ENCODE data around the gene ABCD1. TPM values are rescaled to one million over a fixed set of nuclear protein-coding genes. Genes with fewer than 3 reads are reported as not detected.
"Not testable (repeated sequence)": the region's sequence is repeated elsewhere in the genome, so short reads cannot be mapped to it uniquely, and the experiment has no call there.

Gene ABCD1
- total RNA-seq: 16.5 TPM
- long read RNA-seq, partial matches to known transcripts: 7 of 11 reads
- long read RNA-seq, other reads (novel, unspliced or antisense): 0 of 11 reads

- ATAC-seq (peak; percentile 86), DNase-seq (peak; percentile 93)
- intact Hi-C loops (cut with micrococcal nuclease): no loop called here
Measured at GRCh38 chrX:153724252-153725038, at the start of gene ABCD1, which contains the start of gene BCAP31. ABCD1 (plus strand) TSS chrX:153724856; CDS start chrX:153725267, 411 bp downstream. BCAP31 (minus strand) TSS chrX:153724387; CDS start chrX:153723244, 1,143 bp downstream.

- DNase-seq (no peak), ATAC-seq (no peak)
- intact Hi-C loops (cut with micrococcal nuclease): no loop called here
Measured at GRCh38 chrX:153681175-153681574, 43.5 kb upstream of the ABCD1 start.

- DNase-seq; ATAC-seq; intact Hi-C loops (cut with micrococcal nuclease): not testable (repeated sequence)
Measured at GRCh38 chrX:153683486-153683885, 41.2 kb upstream of the ABCD1 start.

- intact Hi-C loops (cut with micrococcal nuclease): no loop called here
- ATAC-seq: no peak
- DNase-seq: no peak
Measured at GRCh38 chrX:153684467-153685155, 40.0 kb upstream of the ABCD1 start.

GRCh38 chrX:153685156-153685536 lies 39.5 kb upstream of the ABCD1 start:
- ATAC-seq (no peak), DNase-seq (no peak)
- intact Hi-C loops (cut with micrococcal nuclease): no loop called here

GRCh38 chrX:153685751-153686696 lies 38.6 kb upstream of the ABCD1 start:
- intact Hi-C loops (cut with micrococcal nuclease): no loop called here
- no peak for ATAC-seq
- no peak for DNase-seq

- DNase-seq (no peak), ATAC-seq (no peak)
- intact Hi-C loops (cut with micrococcal nuclease): no loop called here
Measured at GRCh38 chrX:153686711-153687110, 37.9 kb upstream of the ABCD1 start.

DNA sequence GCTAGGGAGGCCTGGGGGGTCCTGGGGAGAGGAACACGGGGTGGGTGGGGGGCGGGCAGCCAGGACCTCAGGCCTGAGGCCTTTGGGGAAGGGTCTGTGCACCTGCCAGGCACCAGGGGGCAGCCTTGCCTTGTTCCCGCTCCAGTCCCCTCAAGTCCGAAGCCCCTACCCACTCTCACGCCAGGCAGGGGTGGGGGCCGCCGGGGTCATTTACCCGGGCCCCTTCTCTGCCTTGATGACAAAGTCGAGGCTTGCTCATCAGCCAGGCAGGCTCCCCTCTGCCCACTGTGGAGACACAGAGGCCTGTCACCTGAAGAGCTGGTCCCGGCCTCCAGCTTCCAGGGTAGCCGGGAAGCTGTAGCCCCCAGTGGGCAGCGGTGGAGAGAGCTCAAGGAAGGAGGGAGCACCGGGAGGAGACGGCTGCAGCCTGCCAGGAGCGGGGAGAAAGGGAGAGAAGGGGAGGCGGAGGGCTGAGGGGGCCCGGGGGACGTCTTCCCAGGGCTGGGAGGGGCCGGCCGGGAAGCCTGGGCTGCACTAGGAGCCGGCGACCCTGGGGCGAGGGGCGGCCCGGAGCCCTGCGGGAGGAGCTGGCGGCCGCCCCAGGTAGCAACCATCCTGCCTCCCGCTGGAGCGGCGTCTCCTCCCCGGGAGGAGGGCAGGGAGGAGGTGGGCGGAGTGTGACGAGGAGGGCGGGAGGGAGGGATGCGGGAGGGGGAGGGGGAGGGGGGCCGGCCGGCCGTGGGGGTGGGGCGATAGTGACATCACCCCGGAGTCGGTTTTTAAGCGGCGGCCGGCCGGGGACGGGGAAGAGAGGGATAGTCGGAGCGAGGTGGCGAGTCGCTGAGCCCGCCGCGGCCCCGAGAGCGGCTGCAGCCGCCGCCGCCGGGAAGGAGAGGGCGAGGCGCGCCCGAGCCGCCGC lies 37.3 kb upstream of the ABCD1 start, which contains the start of gene SLC6A8:
Gene SLC6A8, plus strand, starts transcription at position 806 of the 919 bp plus-strand sequence. CDS start 649 bp downstream, outside the sequence.
- intact Hi-C loops (cut with micrococcal nuclease): no loop called here

DNA sequence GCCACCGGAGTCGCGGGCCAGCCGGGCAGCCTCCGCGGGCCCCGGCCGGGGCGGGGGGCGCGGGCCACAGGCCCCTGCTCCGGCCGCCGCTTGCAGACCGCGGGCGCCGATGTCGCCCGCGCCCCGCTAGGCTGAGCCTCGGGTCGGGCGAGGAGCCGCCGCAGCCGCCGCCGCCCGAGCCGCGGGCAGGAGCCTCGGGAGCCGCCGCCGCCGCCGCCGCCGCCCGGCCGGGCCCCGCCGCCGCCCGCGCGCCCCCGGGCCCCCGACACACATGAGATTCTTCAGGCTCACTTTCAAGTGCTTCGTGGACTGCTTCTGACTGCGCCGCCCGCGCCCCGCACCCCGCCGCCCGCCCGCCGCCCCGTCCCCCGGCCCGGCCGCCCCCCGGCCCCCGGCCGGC lies 36.6 kb upstream of the ABCD1 start:
- DNase-seq (no peak), ATAC-seq (no peak)
- intact Hi-C loops (cut with micrococcal nuclease): no loop called here

More for the DNA sequence above, 37.3 kb upstream of the ABCD1 start, which contains the start of gene SLC6A8:
- DNase-seq (peak; percentile 84), ATAC-seq (peak; percentile 70)

DNA sequence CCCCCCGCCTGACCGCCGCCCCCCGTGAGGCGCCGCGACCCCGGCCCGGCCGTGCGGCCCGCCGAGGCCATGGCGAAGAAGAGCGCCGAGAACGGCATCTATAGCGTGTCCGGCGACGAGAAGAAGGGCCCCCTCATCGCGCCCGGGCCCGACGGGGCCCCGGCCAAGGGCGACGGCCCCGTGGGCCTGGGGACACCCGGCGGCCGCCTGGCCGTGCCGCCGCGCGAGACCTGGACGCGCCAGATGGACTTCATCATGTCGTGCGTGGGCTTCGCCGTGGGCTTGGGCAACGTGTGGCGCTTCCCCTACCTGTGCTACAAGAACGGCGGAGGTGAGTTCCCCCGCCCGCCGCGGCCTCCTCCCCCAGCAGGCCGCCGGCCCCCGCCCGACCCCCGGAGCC lies 36.1 kb upstream of the ABCD1 start:
- intact Hi-C loops (cut with micrococcal nuclease): no loop called here
- no peak for ATAC-seq
- DNase-seq: no peak

- DNase-seq (peak; percentile 78), ATAC-seq (peak; percentile 72)
- intact Hi-C loops (cut with micrococcal nuclease): no loop called here
Measured at GRCh38 chrX:153688911-153689590, 35.6 kb upstream of the ABCD1 start.

DNA sequence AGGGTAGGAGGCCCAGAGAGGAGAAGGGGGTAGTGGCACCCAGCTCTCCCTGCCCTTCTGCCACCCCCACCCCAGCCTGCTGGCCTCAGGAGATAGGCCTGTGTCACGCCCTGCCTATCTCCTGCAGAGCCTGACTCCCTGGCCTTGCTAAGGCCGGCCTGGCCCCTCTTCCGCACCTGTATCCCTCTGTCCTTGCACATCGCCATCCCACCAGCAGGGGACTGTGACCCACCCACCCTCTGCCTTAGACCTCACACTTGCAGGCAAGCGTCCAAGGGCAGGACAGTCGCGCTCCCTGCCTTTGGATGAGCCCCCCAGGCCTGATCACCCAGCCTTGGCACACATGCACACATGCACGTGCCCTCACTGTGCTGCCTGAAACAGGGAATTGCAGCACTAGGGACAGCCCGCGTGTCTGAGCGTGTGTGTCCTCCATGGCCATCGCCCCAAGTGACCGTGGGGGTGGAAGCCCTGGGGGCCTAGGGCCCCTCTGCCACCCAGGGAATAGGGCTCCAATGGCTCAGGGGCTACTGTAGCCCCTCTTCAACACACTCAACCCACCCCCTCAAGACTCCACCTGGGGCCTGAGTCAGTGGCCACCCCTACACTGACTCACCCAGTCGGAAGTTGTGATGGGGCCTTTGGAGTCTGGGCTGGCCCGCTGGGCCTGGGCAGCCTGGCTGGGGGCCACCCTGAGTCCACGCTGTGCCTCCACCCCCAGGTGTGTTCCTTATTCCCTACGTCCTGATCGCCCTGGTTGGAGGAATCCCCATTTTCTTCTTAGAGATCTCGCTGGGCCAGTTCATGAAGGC lies 34.8 kb upstream of the ABCD1 start:
- intact Hi-C loops (cut with micrococcal nuclease): no loop called here
- ATAC-seq (no peak), DNase-seq (no peak)

DNA sequence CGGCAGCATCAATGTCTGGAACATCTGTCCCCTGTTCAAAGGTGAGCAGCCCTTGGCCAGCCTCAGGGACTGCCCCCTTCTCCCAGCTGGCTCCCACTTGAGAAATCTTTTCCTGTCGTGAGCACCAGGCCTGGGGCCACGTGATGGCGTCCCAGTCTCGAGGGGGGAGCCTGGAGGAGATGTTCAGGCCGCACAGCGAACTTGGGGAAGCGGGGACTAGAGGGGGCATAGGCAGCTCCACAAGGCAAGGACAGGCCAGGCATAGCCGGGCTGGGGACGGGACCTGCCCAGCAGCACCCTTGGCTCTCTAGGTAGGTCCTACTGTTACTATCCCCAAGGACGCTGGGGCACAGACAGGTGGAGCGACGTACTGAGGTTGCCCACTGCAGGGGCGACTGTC lies 34.2 kb upstream of the ABCD1 start:
- intact Hi-C loops (cut with micrococcal nuclease): no loop called here
- no peak for ATAC-seq
- no peak for DNase-seq

DNA sequence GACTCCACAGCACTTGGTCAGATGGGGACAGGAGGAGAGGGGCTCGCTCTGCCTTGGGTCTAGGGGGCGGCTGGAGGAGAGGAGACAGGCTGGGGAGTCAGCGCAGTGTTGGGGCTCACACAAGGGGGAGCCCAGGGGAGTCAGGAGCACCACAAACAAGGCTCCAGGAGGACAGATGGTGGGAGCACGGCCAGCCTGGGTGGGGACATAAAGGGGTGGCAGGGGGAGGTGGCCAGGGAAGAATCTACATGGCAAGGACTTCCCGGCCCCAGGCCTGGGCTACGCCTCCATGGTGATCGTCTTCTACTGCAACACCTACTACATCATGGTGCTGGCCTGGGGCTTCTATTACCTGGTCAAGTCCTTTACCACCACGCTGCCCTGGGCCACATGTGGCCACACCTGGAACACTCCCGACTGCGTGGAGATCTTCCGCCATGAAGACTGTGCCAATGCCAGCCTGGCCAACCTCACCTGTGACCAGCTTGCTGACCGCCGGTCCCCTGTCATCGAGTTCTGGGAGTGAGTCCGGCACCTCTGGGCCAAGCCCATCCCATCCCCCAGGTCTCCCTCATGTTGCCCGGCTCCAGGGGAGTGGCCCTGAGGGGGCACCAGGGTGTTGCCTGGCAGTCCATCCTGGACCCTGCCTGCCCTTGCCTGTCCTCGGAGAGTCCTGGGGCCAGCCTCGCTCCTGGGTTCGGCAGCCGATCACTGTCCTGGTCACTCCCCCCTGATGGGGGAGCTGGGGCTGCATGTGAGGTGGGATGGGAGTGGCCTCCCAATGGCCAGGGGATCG lies 33.4 kb upstream of the ABCD1 start:
- DNase-seq; intact Hi-C loops (cut with micrococcal nuclease); ATAC-seq: not testable (repeated sequence)

- DNase-seq: no peak
- intact Hi-C loops (cut with micrococcal nuclease): no loop called here
- ATAC-seq: no peak
Measured at GRCh38 chrX:153692003-153692402, 32.7 kb upstream of the ABCD1 start.

DNA sequence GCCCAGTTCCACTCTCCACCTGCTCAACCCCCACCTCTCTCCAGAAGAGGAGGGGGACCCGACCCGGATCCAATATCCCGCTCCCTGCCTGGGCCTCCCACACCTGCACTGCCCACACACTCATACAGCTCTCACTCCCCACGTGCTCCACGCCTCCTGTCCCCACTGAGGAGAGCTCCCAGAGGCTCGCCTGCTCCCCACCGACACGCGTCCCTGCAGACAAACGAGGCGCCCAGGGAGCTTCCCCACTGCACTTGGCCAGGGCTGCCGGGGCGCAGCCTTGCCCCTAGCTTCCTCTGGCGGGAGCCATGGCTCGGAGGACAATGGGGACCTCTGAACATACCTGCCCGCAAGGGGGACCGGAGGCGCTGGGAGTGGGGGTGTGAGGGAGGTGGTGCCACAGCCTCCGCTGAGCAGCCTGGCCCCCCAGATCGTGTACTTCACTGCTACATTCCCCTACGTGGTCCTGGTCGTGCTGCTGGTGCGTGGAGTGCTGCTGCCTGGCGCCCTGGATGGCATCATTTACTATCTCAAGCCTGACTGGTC lies 32.0 kb upstream of the ABCD1 start:
- DNase-seq: no peak
- ATAC-seq: no peak
- intact Hi-C loops (cut with micrococcal nuclease): no loop called here
